Myometrial cell (primary cell): ENCODE results near the gene PNPLA2. TPM values are rescaled to one million over a fixed set of nuclear protein-coding genes. Genes with fewer than 3 reads are reported as not detected.

ENCODE experiments used
- total RNA-seq: library from RNA; depleted of rRNA; stranded (reverse); fragments of >200 nt; gene quantifications from 2 replicates; pipeline ENCODE4 v1.2.3, GENCODE V29; 2015

The PNPLA2 gene, protein sequence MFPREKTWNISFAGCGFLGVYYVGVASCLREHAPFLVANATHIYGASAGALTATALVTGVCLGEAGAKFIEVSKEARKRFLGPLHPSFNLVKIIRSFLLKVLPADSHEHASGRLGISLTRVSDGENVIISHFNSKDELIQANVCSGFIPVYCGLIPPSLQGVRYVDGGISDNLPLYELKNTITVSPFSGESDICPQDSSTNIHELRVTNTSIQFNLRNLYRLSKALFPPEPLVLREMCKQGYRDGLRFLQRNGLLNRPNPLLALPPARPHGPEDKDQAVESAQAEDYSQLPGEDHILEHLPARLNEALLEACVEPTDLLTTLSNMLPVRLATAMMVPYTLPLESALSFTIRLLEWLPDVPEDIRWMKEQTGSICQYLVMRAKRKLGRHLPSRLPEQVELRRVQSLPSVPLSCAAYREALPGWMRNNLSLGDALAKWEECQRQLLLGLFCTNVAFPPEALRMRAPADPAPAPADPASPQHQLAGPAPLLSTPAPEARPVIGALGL
- total RNA-seq: 16.7 and 25.2 TPM in 2 replicates

DNA sequence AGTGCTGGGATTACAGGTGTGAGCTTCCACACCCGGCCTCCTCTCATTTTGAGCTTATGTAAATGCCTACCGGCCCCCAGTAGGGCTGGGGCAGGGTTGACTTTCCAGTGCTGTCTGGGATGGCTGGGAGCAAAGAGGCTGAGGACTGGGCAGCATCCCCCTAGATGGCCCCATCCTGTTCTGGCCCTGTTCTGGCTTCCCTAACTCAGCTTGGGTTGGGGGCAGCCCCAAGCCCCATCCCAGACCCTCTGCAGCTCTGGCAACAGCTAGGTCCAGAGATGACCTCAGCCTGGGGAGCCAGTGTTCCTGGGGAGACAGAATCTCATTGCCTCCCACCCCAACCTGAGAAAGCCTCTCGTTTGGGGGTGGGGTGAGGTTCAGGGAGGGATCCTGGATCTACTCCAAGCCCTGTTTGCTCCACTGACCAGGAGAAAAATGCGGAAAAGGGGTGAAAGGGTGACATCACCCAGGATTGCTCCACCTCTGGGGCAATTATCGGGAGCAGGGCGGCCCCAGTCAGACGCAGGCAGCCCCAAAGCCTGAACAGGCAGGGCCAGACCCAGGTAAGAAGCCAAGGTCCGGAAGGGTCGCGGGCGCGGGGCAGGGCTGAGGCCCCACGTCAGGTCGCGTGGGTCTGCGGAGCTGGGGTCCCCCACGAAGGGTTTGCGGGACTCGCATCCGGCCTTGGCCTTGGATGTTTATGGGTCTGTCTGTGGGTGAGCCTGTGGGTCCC is at the start of gene PNPLA2:
PNPLA2 (plus strand) TSS at position 519 of the 733 bp plus-strand sequence. CDS start 805 bp downstream, outside the sequence.

GRCh38 chr11:777288-778255 is 41.1 kb upstream of the PNPLA2 start, which contains the start of gene GATD1:
Gene GATD1 (minus strand): TSS chr11:777487. CDS start chr11:777462, 25 bp downstream.

DNA sequence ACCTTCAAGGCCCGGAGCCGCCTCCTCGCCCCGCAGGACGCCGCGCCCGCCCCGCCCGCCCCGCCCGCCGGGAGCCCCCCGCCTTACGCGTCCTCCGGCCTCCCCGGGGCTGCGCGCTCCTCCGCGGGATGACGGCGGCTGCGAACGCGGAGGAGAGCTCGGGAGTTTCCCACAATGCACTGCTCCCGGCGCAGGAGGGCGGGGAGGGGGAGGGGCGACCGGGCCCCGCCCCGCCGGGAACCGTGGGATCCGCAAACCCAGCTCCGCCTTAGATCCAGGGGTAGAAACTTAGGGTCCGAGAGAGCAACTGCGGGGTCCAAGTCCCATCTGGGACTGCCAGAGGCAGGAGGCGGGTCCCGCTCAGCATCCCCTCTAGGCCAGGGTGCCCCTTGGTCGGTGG is 28.8 kb upstream of the PNPLA2 start, which contains the start of gene CEND1:
CEND1 (minus strand) TSS at position 148 of the 400 bp plus-strand sequence. CDS start 1,514 bp downstream, outside the sequence.

GRCh38 chr11:798093-798713 is 20.5 kb upstream of the PNPLA2 start, which contains the start of gene SLC25A22:
Gene SLC25A22 (minus strand): TSS chr11:798281. CDS start chr11:795006, 3,275 bp downstream.

GRCh38 chr11:809287-810039 is 9.3 kb upstream of the PNPLA2 start, which contains the start of gene RPLP2:
Gene RPLP2 (plus strand): TSS chr11:809967. CDS start chr11:810235, 268 bp downstream.

DNA sequence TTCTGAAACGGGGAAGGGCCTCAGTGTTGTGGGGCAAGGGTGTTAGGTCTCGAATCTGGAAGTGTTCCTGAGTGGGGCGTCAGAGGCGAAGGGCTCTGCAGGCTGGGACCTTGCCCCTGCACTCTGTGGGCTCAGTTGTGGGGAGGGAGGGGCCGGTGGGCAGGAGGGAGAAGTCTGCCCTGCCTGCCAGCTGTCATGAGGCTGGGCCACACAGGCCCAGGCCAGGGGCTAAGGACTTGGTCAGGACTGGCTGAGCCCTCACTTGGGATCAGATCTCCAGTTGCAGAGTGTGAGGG is 9.1 kb downstream of the PNPLA2 start, which contains the start of gene CRACR2B:
CRACR2B (plus strand) TSS at position 23 of the 296 bp plus-strand sequence. CDS start 689 bp downstream, outside the sequence.

DNA sequence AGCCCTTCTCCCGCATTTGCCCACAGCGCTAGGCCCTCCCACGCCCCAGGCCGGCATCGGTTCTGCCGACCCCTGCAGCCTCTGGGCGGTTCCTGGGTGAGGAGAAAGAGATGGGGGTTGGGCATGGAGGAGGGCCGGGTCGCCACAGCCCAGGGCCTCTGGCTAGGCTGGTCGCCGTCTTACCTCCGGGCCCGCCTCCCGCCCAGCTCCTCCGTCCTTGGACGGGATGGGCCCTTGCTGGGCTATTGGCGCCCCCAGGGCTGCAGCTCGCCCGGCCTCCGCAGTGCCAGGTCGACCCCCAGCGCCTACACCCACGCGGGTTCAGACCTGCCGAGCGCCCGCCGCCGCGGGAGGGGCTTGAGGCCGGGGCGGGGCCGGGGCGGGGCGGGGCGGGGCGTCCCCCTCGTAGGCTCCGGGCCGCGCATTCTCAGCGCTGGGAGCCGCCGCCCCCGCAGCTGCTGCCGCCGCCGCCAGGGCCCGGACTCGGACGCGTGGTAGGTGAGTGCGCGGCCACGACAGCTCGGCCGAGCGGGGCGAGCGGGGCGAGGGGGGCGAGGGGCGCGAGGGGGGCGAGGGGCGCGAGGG is 13.9 kb downstream of the PNPLA2 start, which contains the start of gene CD151:
CD151 (plus strand) TSS at position 424 of the 585 bp plus-strand sequence. CDS start 3,118 bp downstream, outside the sequence.

DNA sequence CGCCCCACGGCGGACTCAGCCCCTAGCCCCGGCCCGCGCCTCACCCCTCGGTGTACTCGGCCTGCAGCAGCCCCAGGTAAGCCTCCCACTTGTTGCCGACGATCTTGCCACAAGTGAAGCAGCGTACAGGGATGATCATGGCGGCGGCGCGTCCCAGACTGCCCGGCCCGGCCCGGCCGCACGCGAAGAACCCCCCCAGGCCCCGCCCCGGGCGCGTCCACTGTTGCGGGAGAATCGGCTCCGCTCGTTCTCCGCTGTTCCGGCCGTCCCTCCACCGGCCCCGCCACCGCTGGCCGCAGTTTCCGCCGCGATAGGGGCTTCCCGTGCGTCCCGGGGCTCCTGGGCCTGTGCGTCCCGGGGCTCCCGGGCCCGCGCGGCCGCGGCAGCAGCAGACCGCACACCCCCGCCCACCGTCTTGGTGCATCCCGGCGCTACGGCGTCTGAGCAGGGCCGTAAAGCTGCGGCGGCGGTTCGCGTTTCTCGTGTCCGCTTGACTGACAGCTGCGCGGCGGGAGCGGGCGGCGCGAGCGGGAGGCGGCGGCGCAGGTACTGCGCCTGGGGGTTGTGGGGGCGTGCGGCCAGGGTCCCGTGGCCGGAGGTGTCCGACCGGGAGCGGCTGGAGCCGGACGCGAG is 23.8 kb downstream of the PNPLA2 start, which contains the start of the genes POLR2L and TSPAN4:
POLR2L (minus strand) TSS at position 160 of the 633 bp plus-strand sequence; CDS start at position 139, 21 bp downstream.
TSPAN4 (plus strand) TSS at position 483 of the 633 bp plus-strand sequence. CDS start 7,453 bp downstream, outside the sequence.

Other genes starting within 250 kb of the PNPLA2 start
- gene PHRF1, start 242.4 kb upstream of the PNPLA2 start, total RNA-seq: 11.0 and 16.7 TPM in 2 replicates
- 11.7 and 21.3 TPM in 2 replicates for gene IRF7, start 203.0 kb upstream of the PNPLA2 start, total RNA-seq
- not detected in 2 replicates for gene CDHR5, start 194.0 kb upstream of the PNPLA2 start, total RNA-seq
- not detected in 2 replicates for gene SCT, start 191.7 kb upstream of the PNPLA2 start, total RNA-seq
- gene DRD4, start 181.6 kb upstream of the PNPLA2 start, total RNA-seq: not detected in 2 replicates
- gene DEAF1, start 123.7 kb upstream of the PNPLA2 start, total RNA-seq: 20.0 and 26.5 TPM in 2 replicates
- gene TMEM80, start 123.1 kb upstream of the PNPLA2 start, total RNA-seq: 27.5 and 48.1 TPM in 2 replicates
- gene EPS8L2, start 112.7 kb upstream of the PNPLA2 start, total RNA-seq: 31.1 and 40.8 TPM in 2 replicates
- gene TALDO1, start 71.5 kb upstream of the PNPLA2 start, total RNA-seq: 155 and 167 TPM in 2 replicates
- gene GATD1, start 41.4 kb upstream of the PNPLA2 start, total RNA-seq: 23.2 and 49.3 TPM in 2 replicates
- 0.89 and 3.5 TPM in 2 replicates for gene CEND1, start 28.8 kb upstream of the PNPLA2 start, total RNA-seq
- gene SLC25A22, start 20.6 kb upstream of the PNPLA2 start, total RNA-seq: 18.2 and 20.0 TPM in 2 replicates
- gene PIDD1, start 13.7 kb upstream of the PNPLA2 start, total RNA-seq: 21.6 and 28.0 TPM in 2 replicates
- 457 and 731 TPM in 2 replicates for gene RPLP2, start 8.9 kb upstream of the PNPLA2 start, total RNA-seq
- 1.8 and 2.9 TPM in 2 replicates for gene CRACR2B, start 9.0 kb downstream of the PNPLA2 start, total RNA-seq
- 806 and 946 TPM in 2 replicates for gene CD151, start 14.0 kb downstream of the PNPLA2 start, total RNA-seq
- gene POLR2L, start 23.6 kb downstream of the PNPLA2 start, total RNA-seq: 214 and 287 TPM in 2 replicates
- 197 and 276 TPM in 2 replicates for gene TSPAN4, start 23.9 kb downstream of the PNPLA2 start, total RNA-seq
- 121 and 149 TPM in 2 replicates for gene CHID1, start 91.9 kb downstream of the PNPLA2 start, total RNA-seq
- gene AP2A2, start 107.0 kb downstream of the PNPLA2 start, total RNA-seq: 56.2 and 60.1 TPM in 2 replicates
- not detected in 2 replicates for gene MUC6, start 217.8 kb downstream of the PNPLA2 start, total RNA-seq